Esophagus squamous epithelium (tissue), 5 donors: Measurements from ENCODE around the gene PRKN. TPM values are rescaled to one million over a fixed set of nuclear protein-coding genes. Genes with fewer than 3 reads are reported as not detected.

ENCODE experiments used
- DNase-seq: peaks from one replicate; lab custom pipeline; 2025; lab: John Stamatoyannopoulos, UW
- H3K27ac ChIP-seq, 4 donors: fragments of 200-600 bp; sonication (generic); one replicate each; pipeline ENCODE4 v1.5.1; 2016 to 2019; ENCODE audit warnings: mild to moderate bottlenecking in 1 of 4
- H3K27me3 ChIP-seq, 4 donors: fragments of 200-600 bp; sonication (generic); 1 replicate in 3 of 4; 2 replicates in 1 of 4; pipeline versions ENCODE4 v1.5.1 to v1.6.0; 2017 to 2021; ENCODE audit warnings: antibody characterized with exemption in 1 of 4
- H3K36me3 ChIP-seq, 3 donors: fragments of 200-600 bp; sonication (generic); one replicate each; pipeline ENCODE4 v1.5.1; 2016 to 2019
- H3K4me1 ChIP-seq, 3 donors: fragments of 200-600 bp; sonication (generic); one replicate each; pipeline ENCODE4 v1.5.1; 2017 to 2019
- H3K4me3 ChIP-seq, 4 donors: fragments of 200-600 bp; sonication (generic); 1 replicate in 3 of 4; 2 replicates in 1 of 4; pipeline ENCODE4 v1.5.1; 2016 to 2019; ENCODE audit warnings: mild to moderate bottlenecking in 2 of 4, moderate library complexity in 1 of 4
- H3K9me3 ChIP-seq, 3 donors: fragments of 200-600 bp; sonication (generic); one replicate each; pipeline ENCODE4 v1.5.1; 2016 to 2019
- POLR2A ChIP-seq, 4 donors: fragments of 450-650 bp; IDR thresholded peaks; one replicate each; pipeline ENCODE4 v1.6.1; 2017; ENCODE audit warnings: antibody characterized with exemption in 4 of 4, mild to moderate bottlenecking in 4 of 4, moderate library complexity in 3 of 4
- whole genome bisulfite sequencing, 2 donors: methylation state at CpG; one replicate each; pipeline ENCODE4 v1.1.5; 2018; 5-methylcytosine and 5-hydroxymethylcytosine counted together
- intact Hi-C: fragments of 100-400 bp; cut with DNase I; formaldehyde crosslinking; loops from one replicate; pipeline ENCODE4 v1.15.0; 2022
- total RNA-seq, 4 donors: library from RNA; depleted of rRNA; stranded (reverse); fragments of >200 nt; gene quantifications; one replicate each; pipeline ENCODE4 v1.1.0, GENCODE V29; 2016
- TF ChIP-seq, protein P1 (sequence below), 6 experiments: fragments of 450-650 bp in 4 of 6; fragments of 200-600 bp in 2 of 6; sonication (generic) in 2 of 6; IDR thresholded peaks; one replicate each; pipeline ENCODE4 v1.5.1; 2016 to 2019; ENCODE audit warnings: antibody characterized with exemption in 6 of 6, mild to moderate bottlenecking in 4 of 6, moderate library complexity in 4 of 6
- donor health status: DM: yes; HTN: yes; CAD: no.

The PRKN gene
- total RNA-seq, 4 donors from 2014 or later = 0.70 to 5.5 (median 2.2) TPM

DNA sequence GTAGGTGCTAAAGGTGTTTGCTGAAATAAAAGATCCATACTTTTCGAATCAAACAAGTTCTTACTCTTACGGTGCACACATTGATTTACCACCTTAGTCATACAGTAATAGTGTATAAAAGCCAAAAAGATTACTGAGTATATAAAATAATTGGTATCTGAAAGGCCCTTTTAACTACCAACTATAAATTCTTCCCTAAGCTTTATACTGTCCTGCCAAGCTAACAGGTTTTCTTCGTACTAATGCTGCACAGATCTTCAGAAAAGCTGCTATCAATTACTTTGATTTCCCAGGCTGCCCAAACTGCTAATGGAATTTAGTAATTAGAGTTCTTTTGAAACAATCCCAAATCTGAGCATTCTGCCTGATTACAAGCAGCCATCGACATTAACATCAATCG lies 97.5 kb downstream of the PRKN start:
- Histone ChIP-seq H3K27ac (no peak overlapping the region), H3K36me3 (no peaks in the 10 kb centered on the region), H3K4me1 (peaks cover 0 to 4% (median 0%) of the 10 kb centered on the region in 3 donors), H3K9me3 (peaks cover 0 to 4% (median 0%) of the 10 kb centered on the region in 3 donors), H3K4me3 (no peak overlapping the region), H3K27me3 (no peaks in the 10 kb centered on the region)
- WGBS, 2 donors = 94 to 96% methylated on average over 5 of the region's 5 CpGs
- no peak for DNase-seq
- intact Hi-C loops = no loop called here
- TF ChIP-seq, protein P1, sequence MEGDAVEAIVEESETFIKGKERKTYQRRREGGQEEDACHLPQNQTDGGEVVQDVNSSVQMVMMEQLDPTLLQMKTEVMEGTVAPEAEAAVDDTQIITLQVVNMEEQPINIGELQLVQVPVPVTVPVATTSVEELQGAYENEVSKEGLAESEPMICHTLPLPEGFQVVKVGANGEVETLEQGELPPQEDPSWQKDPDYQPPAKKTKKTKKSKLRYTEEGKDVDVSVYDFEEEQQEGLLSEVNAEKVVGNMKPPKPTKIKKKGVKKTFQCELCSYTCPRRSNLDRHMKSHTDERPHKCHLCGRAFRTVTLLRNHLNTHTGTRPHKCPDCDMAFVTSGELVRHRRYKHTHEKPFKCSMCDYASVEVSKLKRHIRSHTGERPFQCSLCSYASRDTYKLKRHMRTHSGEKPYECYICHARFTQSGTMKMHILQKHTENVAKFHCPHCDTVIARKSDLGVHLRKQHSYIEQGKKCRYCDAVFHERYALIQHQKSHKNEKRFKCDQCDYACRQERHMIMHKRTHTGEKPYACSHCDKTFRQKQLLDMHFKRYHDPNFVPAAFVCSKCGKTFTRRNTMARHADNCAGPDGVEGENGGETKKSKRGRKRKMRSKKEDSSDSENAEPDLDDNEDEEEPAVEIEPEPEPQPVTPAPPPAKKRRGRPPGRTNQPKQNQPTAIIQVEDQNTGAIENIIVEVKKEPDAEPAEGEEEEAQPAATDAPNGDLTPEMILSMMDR (IDR thresholded peaks at IDR 0.05) = no peak
- TF ChIP-seq POLR2A (IDR thresholded peaks at IDR 0.05) = no peak

DNA sequence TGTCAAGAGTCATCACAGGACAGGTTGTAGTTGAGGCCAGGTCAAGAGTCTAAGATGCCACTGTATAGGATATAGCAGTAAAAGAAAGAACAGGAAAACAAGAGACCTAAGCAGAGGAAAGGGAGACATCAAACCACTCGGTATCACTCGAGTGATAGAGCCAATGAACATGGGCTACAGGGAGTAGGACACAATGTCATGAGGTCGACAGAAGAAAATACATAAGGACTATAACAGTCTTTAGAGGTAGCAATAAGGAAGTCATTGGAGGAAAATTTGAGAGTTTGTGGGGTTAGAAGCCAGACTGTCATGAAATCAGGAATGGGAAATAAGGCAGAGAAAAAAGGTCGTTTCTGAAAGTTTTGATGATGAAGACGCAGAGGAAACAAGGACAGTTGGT lies 99.7 kb downstream of the PRKN start:
- TF ChIP-seq, protein P1 (IDR thresholded peaks at IDR 0.05) = no peak
- TF ChIP-seq POLR2A (IDR thresholded peaks at IDR 0.05) = no peak
- 79 to 84% methylated on average over 5 of the region's 5 CpGs for WGBS, 2 donors
- no peak for DNase-seq
- peaks cover 0 to 4% (median 0%) of the 10 kb centered on the region in 3 donors for H3K9me3 ChIP-seq
- H3K4me3 ChIP-seq = no peak overlapping the region
- intact Hi-C loops = no loop called here
- peaks cover 0 to 4% (median 0%) of the 10 kb centered on the region in 3 donors for H3K4me1 ChIP-seq
- H3K27me3 ChIP-seq = no peaks in the 10 kb centered on the region
- H3K36me3 ChIP-seq = no peaks in the 10 kb centered on the region
- no peak overlapping the region for H3K27ac ChIP-seq

DNA sequence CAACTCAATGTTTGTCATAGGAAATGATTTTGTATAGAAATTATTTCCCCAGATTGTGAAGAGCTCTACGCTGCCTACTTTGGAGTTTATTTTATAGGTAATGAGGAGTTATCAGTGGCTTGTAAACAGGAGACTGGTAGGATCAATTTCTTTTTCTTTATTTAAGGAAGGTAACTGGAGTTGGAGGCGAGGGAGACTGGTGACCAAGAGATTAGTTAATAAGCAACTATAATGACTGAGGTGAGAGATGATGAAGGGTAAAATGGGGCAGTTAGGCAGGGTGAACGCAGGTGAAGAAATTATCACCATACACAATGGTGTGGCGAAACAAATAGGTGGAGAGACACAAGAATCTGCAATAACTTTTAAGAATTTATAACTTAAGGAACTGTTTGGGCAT lies 100.2 kb downstream of the PRKN start:
- Histone ChIP-seq H3K4me1 (peaks cover 0 to 7% (median 0%) of the 10 kb centered on the region in 3 donors), H3K9me3 (peaks cover 0 to 4% (median 0%) of the 10 kb centered on the region in 3 donors), H3K27me3 (no peaks in the 10 kb centered on the region), H3K4me3 (no peak overlapping the region), H3K36me3 (no peaks in the 10 kb centered on the region), H3K27ac (no peak overlapping the region)
- DNase-seq = no peak
- intact Hi-C loops = no loop called here
- TF ChIP-seq, protein P1 (IDR thresholded peaks at IDR 0.05) = no peak
- TF ChIP-seq POLR2A (IDR thresholded peaks at IDR 0.05) = no peak
- WGBS, 2 donors = 72 to 87% methylated on average over 4 of the region's 4 CpGs

DNA sequence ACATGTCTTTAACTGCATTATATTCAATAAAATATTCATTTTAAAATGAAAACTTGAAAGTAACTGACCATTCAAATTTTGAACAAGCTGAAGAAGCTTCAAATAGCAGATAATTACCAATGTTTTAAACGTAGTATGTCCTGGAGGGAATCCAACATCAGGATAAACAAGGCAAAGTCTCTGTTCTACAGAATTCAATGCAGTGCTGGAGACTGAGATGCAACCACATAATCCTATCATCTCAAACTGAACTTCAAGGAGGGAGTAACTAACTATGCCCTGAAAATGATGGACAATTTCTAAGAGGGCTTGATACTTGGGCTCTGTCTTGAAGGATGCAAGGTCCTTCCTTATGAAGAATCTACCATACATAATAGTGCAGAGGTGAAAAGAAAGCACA lies 100.7 kb downstream of the PRKN start:
- 42 to 46% methylated on average over 1 of the region's 1 CpG for WGBS, 2 donors
- intact Hi-C loops = no loop called here

DNA sequence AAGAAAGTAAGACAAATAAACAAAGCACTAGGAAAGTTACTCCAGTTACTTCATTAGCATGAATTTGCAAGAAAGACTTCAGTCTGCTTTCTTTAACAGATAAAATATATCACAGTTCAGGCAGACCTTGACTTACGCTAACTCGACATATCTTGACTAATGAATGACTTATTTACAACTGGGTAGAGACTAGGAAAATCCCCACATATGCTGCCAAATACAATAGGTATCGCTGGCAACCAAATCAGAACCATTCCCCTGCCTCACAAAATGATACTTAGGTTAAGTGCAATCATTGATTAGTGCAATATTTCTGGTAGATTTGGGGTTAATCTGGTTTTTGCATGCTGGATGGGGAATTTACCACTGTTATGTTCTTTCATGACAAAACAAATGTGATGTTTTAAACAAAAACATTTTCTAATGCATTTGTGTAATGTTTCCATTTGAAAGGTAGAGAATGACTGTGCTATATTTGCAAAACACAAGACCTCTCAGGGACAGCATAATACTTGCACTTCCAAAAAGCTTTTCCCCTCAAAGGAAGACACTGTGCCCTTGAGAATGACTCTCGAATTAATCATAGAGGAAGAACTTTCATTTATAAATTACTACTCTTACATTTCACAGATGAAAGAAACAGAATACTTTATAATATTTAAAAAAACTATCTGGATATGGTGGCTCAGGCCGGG lies 101.6 kb downstream of the PRKN start:
- DNase-seq = no peak
- 51 to 53% methylated on average over 5 of the region's 5 CpGs for WGBS, 2 donors
- H3K27ac ChIP-seq = no peak overlapping the region
- peaks cover 0 to 15% (median 0%) of the 10 kb centered on the region in 3 donors for H3K4me1 ChIP-seq
- no peak overlapping the region for H3K4me3 ChIP-seq
- TF ChIP-seq, protein P1 (IDR thresholded peaks at IDR 0.05) = no peak
- TF ChIP-seq POLR2A (IDR thresholded peaks at IDR 0.05) = no peak
- no peaks in the 10 kb centered on the region for H3K9me3 ChIP-seq
- no peaks in the 10 kb centered on the region for H3K36me3 ChIP-seq
- no peaks in the 10 kb centered on the region for H3K27me3 ChIP-seq
- intact Hi-C loops = no loop called here

More for the DNA sequence above, 100.7 kb downstream of the PRKN start:
- Histone ChIP-seq H3K4me3 (no peak overlapping the region), H3K36me3 (no peaks in the 10 kb centered on the region), H3K27ac (no peak overlapping the region), H3K9me3 (peaks cover 0 to 4% (median 0%) of the 10 kb centered on the region in 3 donors), H3K4me1 (peaks cover 0 to 12% (median 0%) of the 10 kb centered on the region in 3 donors), H3K27me3 (no peaks in the 10 kb centered on the region)
- no peak for DNase-seq
- no peak for TF ChIP-seq POLR2A (IDR thresholded peaks at IDR 0.05)
- TF ChIP-seq, protein P1 (IDR thresholded peaks at IDR 0.05) = no peak
